BE2C (cell line): Measurements from ENCODE around the gene SH3BP5.

Experiments used
- DNase-seq: peaks from one replicate; pipeline ENCODE4 v3.0.0-alpha.2; 2020
- H3K27me3 ChIP-seq: fragments of 250-450 bp; sonication (Bioruptor Pico); 2 replicates; pipeline ENCODE4 v1.5.1; 2020; ENCODE audit warnings: mild to moderate bottlenecking
- H3K36me3 ChIP-seq: fragments of 250-450 bp; sonication (Bioruptor Pico); 2 replicates; pipeline ENCODE4 v1.5.1; 2020; ENCODE audit warnings: mild to moderate bottlenecking
- H3K4me1 ChIP-seq: fragments of 250-450 bp; sonication (Bioruptor Pico); 2 replicates; pipeline ENCODE4 v1.5.1; 2020
- H3K4me3 ChIP-seq: 2 replicates; pipeline ENCODE4 v1.5.1; 2011; ENCODE audit warnings: low read depth, low read length
- H3K9me3 ChIP-seq: fragments of 250-450 bp; sonication (Bioruptor Pico); 2 replicates; pipeline ENCODE4 v1.5.1; 2020
- CTCF ChIP-seq: IDR thresholded peaks from 2 replicates; pipeline ENCODE4 v1.5.1; 2012; ENCODE audit warnings: mild to moderate bottlenecking, low read depth, low read length

SH3BP5 gene

GRCh38 chr3:15279205-15279604 is 53.2 kb downstream of the SH3BP5 start:
- H3K4me1 ChIP-seq: no peaks in the 10 kb centered on the region
- no peak for DNase-seq
- TF ChIP-seq CTCF: no peak
- H3K9me3 ChIP-seq: no peaks in the 10 kb centered on the region
- no peaks in the 10 kb centered on the region for H3K36me3 ChIP-seq
- H3K4me3 ChIP-seq: no peak overlapping the region
- no peaks in the 10 kb centered on the region for H3K27me3 ChIP-seq

- H3K4me3 ChIP-seq: no peak overlapping the region
- H3K36me3 ChIP-seq: no peaks in the 10 kb centered on the region
- DNase-seq: no peak
- no peak for TF ChIP-seq CTCF
- no peaks in the 10 kb centered on the region for H3K4me1 ChIP-seq
- no peaks in the 10 kb centered on the region for H3K27me3 ChIP-seq
- H3K9me3 ChIP-seq: no peaks in the 10 kb centered on the region
Measured at GRCh38 chr3:15277861-15278500, 54.4 kb downstream of the SH3BP5 start.

- Histone ChIP-seq H3K27me3 (no peaks in the 10 kb centered on the region), H3K4me1 (no peaks in the 10 kb centered on the region), H3K36me3 (no peaks in the 10 kb centered on the region), H3K4me3 (no peak overlapping the region), H3K9me3 (no peaks in the 10 kb centered on the region)
- TF ChIP-seq CTCF: no peak
- no peak for DNase-seq
Measured at GRCh38 chr3:15276028-15276724, 56.2 kb downstream of the SH3BP5 start.

GRCh38 chr3:15273227-15273626 is 59.2 kb downstream of the SH3BP5 start:
- no peaks in the 10 kb centered on the region for H3K27me3 ChIP-seq
- DNase-seq: no peak

GRCh38 chr3:15272426-15273196 is 59.8 kb downstream of the SH3BP5 start:
- no peak for TF ChIP-seq CTCF
- no peaks in the 10 kb centered on the region for H3K36me3 ChIP-seq
- H3K27me3 ChIP-seq: no peaks in the 10 kb centered on the region
- H3K4me1 ChIP-seq: peaks cover 8% of the 10 kb centered on the region
- no peak for DNase-seq
- H3K4me3 ChIP-seq: no peak overlapping the region
- H3K9me3 ChIP-seq: no peaks in the 10 kb centered on the region

More at GRCh38 chr3:15273227-15273626, 59.2 kb downstream of the SH3BP5 start:
- Histone ChIP-seq H3K36me3 (no peaks in the 10 kb centered on the region), H3K4me3 (no peak overlapping the region), H3K4me1 (peaks cover 8% of the 10 kb centered on the region), H3K9me3 (no peaks in the 10 kb centered on the region)
- TF ChIP-seq CTCF: no peak
